Astrocyte (in vitro differentiated cells and primary cell): ENCODE measurements around the gene ARHGEF37.

Experiments
- EZH2 ChIP-seq: IDR thresholded peaks from 2 replicates; pipeline ENCODE4 v1.6.1; 2012; ENCODE audit warnings: mild to moderate bottlenecking, low read length, inconsistent platforms; ENCODE audit not compliant: insufficient read depth
- TF ChIP-seq, protein P1 (sequence below): IDR thresholded peaks from 2 replicates; pipeline ENCODE4 v1.5.1; 2011; ENCODE audit warnings: low read depth, mild to moderate bottlenecking, inconsistent platforms, low read length, moderate library complexity; ENCODE audit not compliant: insufficient read depth

DNA sequence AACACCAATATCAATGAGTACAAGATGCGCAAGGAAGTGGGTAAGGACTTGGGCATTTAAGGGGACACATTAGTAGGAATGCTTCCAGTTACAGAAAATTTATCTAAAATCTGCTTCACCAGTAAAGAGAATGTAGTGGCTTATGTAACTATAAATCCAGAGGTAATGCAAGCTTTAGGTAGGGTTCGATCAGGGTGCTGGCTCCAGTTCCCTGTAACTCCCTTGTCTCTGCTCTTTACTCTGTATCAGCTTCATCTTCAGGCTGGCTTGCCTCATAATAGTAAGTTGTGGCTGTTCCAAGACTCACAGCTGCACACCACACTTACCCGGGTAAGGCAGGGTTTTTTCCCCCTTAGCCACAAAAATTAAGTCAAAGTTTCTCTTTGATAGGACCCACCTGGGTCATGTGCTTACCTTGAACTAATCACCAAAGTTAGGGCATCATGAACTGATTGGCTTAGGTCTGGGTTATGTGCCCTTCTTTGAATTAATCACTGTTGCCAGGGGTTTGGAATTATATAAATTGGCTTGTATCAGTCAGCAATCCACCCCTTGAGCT, 35.5 kb downstream of the ARHGEF37 start:
- TF ChIP-seq, protein P1, sequence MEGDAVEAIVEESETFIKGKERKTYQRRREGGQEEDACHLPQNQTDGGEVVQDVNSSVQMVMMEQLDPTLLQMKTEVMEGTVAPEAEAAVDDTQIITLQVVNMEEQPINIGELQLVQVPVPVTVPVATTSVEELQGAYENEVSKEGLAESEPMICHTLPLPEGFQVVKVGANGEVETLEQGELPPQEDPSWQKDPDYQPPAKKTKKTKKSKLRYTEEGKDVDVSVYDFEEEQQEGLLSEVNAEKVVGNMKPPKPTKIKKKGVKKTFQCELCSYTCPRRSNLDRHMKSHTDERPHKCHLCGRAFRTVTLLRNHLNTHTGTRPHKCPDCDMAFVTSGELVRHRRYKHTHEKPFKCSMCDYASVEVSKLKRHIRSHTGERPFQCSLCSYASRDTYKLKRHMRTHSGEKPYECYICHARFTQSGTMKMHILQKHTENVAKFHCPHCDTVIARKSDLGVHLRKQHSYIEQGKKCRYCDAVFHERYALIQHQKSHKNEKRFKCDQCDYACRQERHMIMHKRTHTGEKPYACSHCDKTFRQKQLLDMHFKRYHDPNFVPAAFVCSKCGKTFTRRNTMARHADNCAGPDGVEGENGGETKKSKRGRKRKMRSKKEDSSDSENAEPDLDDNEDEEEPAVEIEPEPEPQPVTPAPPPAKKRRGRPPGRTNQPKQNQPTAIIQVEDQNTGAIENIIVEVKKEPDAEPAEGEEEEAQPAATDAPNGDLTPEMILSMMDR = no peak
- TF ChIP-seq EZH2 = no peak
